K562 (cell line): ENCODE results near the gene PBX2. TPM values are rescaled to one million over a fixed set of nuclear protein-coding genes. Genes with fewer than 3 reads are reported as not detected.
A peak's percentile ranks its signal among the peaks of the same experiment; 100 is the strongest.

Source experiments
- ATAC-seq: fragments of 200-7000 bp; cut with Tn5 transposase; 3 replicates; pipeline ENCODE4 v1.9.1; 2020; ENCODE audit warnings: moderate library complexity
- BruUV-seq: library from RNA; stranded (reverse); fragments of 400-500 nt; replicated peaks from 2 replicates; lab custom pipeline; 2021; lab: Mats Ljungman, UMichigan
- CTCF ChIA-PET: fragments of 300-600 bp; formaldehyde crosslinking; extraction: SDS; loops from one replicate; lab custom pipeline; 2021; ENCODE audit warnings: low intra/inter-chr PET ratio; lab: Yijun Ruan, JAX
- POLR2A ChIA-PET: fragments of 300-600, 350-650 bp; sonication (Branson Sonifier 250); formaldehyde crosslinking; extraction: SDS; loops from one replicate; lab custom pipeline; 2021; ENCODE audit warnings: antibody characterized with exemption, inconsistent platforms; lab: Yijun Ruan, JAX
- DNase-seq, 4 experiments: peaks; one replicate each; pipeline versions ENCODE4 v3.0.0 to v3.0.0-alpha.2; 2011 to 2018; ENCODE audit warnings: low spot score in 3 of 4, mixed read lengths in 3 of 4; ENCODE audit errors: extremely low read depth in 1 of 4
- FAIRE-seq: peaks from 2 replicates; lab custom pipeline; 2011; peaks lifted over from hg19 to GRCh38; lab: Jason Lieb, UNC
- H2AFZ ChIP-seq: 2 replicates; pipeline ENCODE4 v1.6.0; 2011; ENCODE audit warnings: low read depth, low read length, control low read depth, inconsistent platforms
- H3K27ac ChIP-seq: fragments of 200-600 bp; 3 replicates; pipeline ENCODE4 v1.8.0; 2011; ENCODE audit warnings: low read depth, mild to moderate bottlenecking, control low read depth, inconsistent platforms, low read length, moderate library complexity, mixed read lengths; ENCODE audit errors: extremely low read depth
- H3K27me3 ChIP-seq, 2 experiments: fragments of 300-600 bp in 1 of 2; 2 replicates in 1 of 2; 3 replicates in 1 of 2; pipeline versions ENCODE4 v1.6.0 to v1.8.0; 2011; ENCODE audit warnings: inconsistent platforms in 2 of 2, low read length in 2 of 2, mild to moderate bottlenecking in 1 of 2, mixed read lengths in 1 of 2, moderate library complexity in 1 of 2; ENCODE audit not compliant: control insufficient read depth in 2 of 2, insufficient read depth in 2 of 2
- H3K36me3 ChIP-seq: fragments of 300-600 bp; 3 replicates; pipeline ENCODE4 v1.8.0; 2011; ENCODE audit warnings: mild to moderate bottlenecking, low read length, inconsistent platforms; ENCODE audit not compliant: control insufficient read depth, insufficient read depth
- H3K4me1 ChIP-seq, 2 experiments: fragments of 200-600 bp in 1 of 2; replicated peaks in 1 of 2; 2 replicates in 1 of 2; 3 replicates in 1 of 2; pipeline versions ENCODE4 v1.5.1 to v1.8.0; 2011; ENCODE audit warnings: inconsistent platforms in 2 of 2, low read length in 2 of 2, mild to moderate bottlenecking in 1 of 2, mixed read lengths in 1 of 2, moderate library complexity in 1 of 2; ENCODE audit not compliant: control insufficient read depth in 2 of 2, insufficient read depth in 2 of 2
- H3K4me2 ChIP-seq: 2 replicates; pipeline ENCODE4 v1.6.1; 2011; ENCODE audit warnings: low read length, control low read depth, inconsistent platforms, mixed read lengths; ENCODE audit not compliant: insufficient read depth
- H3K4me3 ChIP-seq: fragments of 200-600 bp; sonication (generic), shearing (Covaris generic); 2 replicates; pipeline ENCODE4 v1.5.1; 2016; ENCODE audit warnings: control low read depth, inconsistent platforms
- H3K79me2 ChIP-seq: fragments of 200-600 bp; 3 replicates; pipeline ENCODE4 v1.8.0; 2011; ENCODE audit warnings: low read length, inconsistent platforms; ENCODE audit not compliant: control insufficient read depth, insufficient read depth
- H3K9ac ChIP-seq, 2 experiments: 2 replicates each; pipeline versions ENCODE4 v1.6.0 to v1.6.1; 2011; ENCODE audit warnings: low read depth in 2 of 2, low read length in 2 of 2, control low read depth in 1 of 2, inconsistent platforms in 1 of 2, mild to moderate bottlenecking in 1 of 2, mixed read lengths in 1 of 2; ENCODE audit not compliant: insufficient read depth in 1 of 2
- H3K9me1 ChIP-seq: one replicate; pipeline ENCODE4 v1.6.0; 2011; ENCODE audit warnings: inconsistent platforms, mild to moderate bottlenecking, low read length, moderate library complexity; ENCODE audit not compliant: control insufficient read depth, insufficient read depth
- H3K9me3 ChIP-seq: replicated peaks from 2 replicates; pipeline ENCODE4 v1.5.1; 2011; ENCODE audit warnings: low read depth, low read length, inconsistent platforms; ENCODE audit not compliant: control insufficient read depth, insufficient read depth
- H4K20me1 ChIP-seq: replicated peaks from 2 replicates; pipeline ENCODE4 v1.6.1; 2011; ENCODE audit warnings: low read length, inconsistent platforms, mixed read lengths; ENCODE audit not compliant: control insufficient read depth, insufficient read depth
- HINFP ChIP-seq: fragments of 450-650 bp; conservative IDR thresholded peaks from 2 replicates; pipeline ENCODE4 v1.6.1; 2016; ENCODE audit warnings: missing genetic modification characterization, low read depth, mild to moderate bottlenecking, control low read depth, missing compliant biosample characterization
- NFIC ChIP-seq: fragments of 450-650 bp; IDR thresholded peaks from 2 replicates; pipeline ENCODE4 v1.6.1; 2017; ENCODE audit warnings: mild to moderate bottlenecking, inconsistent platforms
- POLR2G ChIP-seq: fragments of 200-400 bp; formaldehyde crosslinking; IDR thresholded peaks from 2 replicates; pipeline ENCODE4 v1.6.1; 2017; ENCODE audit warnings: low read depth, mild to moderate bottlenecking, antibody characterized with exemption, low read length, moderate library complexity
- RBFOX2 ChIP-seq: fragments of 200-400 bp; formaldehyde crosslinking; IDR thresholded peaks from 2 replicates; pipeline ENCODE4 v1.6.1; 2017; ENCODE audit warnings: low read depth, mild to moderate bottlenecking, low read length, moderate library complexity
- WGBS: fragments of 100-300 bp; shearing (Covaris generic); methylation state at CpG from one replicate; pipeline ENCODE4 v1.1.6; 2016; ENCODE audit warnings: low coverage, mixed read lengths; ENCODE audit not compliant: insufficient coverage; ENCODE audit errors: missing lambda C conversion rate; 5-methylcytosine and 5-hydroxymethylcytosine counted together
- in situ Hi-C: fragments of 300-500 bp; cut with MboI; formaldehyde crosslinking; loops from 4 replicates; pipeline ENCODE4 v1.15.0; 2018; ENCODE audit warnings: inconsistent platforms, mixed read lengths
- intact Hi-C: fragments of 100-400 bp; cut with micrococcal nuclease; formaldehyde crosslinking; loops from 2 replicates; pipeline ENCODE4 v1.14.2; 2022
- polyA plus RNA-seq, 8 experiments: library from polyadenylated mRNA; depleted of rRNA in 4 of 8; stranded (reverse) in 5 of 8; unstranded in 3 of 8; fragments of >200 nt; fragmentation: Nextera tagmentation in 2 of 8; fragmentation: Illumina TruSeq in 1 of 8; extraction: Ambion mirVana in 2 of 8; extraction: Trizol in 1 of 8; gene quantifications; 2 replicates each; pipeline versions ENCODE4 v1.2.1 to v1.2.3, GENCODE V29; 2011 to 2014; ENCODE audit warnings: inconsistent platforms in 1 of 8, missing spikeins in 1 of 8
- total RNA-seq, 7 experiments: library from RNA; depleted of rRNA in 6 of 7; stranded (reverse); fragments of >200 nt in 6 of 7; fragmentation: Illumina TruSeq in 2 of 7; extraction: Trizol in 2 of 7; gene quantifications; 2 replicates each; pipeline versions ENCODE4 v1.2.1 to v1.2.3, GENCODE V29; 2011 to 2021; ENCODE audit warnings: low replicate concordance in 1 of 7

Gene PBX2
- total and polyA plus RNA-seq, 9 of the 15 experiments (the other 6 are each of a cell fraction or from before 2014, with no cell fraction given): 1.9 to 134 (median 62.5) TPM

DNA sequence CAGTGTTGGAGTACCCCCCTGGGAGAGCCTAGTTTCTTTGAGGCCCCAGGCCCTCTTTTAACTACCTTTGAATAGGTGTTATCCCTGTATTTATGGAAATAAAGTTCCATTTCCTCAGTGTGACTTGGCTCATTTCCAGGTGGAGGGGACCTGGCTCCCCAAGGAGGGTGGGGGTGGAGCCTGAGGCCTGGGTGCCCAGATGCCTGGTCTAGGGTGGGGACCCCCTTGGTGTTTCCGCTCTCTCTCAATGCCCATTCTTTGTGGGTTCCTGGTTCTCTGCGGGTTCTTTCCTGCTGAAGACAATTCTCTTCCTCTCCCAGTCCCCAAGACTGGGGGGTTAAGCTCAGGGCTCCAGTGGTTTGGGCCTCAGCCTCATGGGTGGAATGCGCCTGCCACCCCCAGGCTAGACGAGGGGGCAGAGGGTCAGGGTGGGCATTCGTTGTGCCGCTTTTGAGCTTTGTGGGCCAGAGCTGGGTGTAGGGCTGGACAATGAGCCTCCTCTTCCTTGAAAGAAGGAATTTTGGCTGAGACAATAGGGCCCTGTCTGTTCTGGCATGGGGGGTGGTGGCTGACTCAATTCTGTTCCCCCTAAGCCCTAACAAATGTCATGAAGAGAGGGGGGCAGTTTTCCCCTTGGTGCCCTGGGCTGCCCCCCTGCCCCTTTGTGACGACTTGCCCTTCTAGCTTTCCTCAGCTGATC, 26.3 kb downstream of the PBX2 start:
- ATAC-seq (no peak), FAIRE-seq (no peak), DNase-seq (peak in 1 of 4 experiments; percentile 46)
- Histone ChIP-seq H3K27ac (no peak overlapping the region; the same call in 2 of the 3 replicates), H3K9ac (peak overlapping the region in 1 of 2 experiments; percentile 50; a peak in 1 of 4 replicates), H3K36me3 (peaks cover 64% of the 10 kb centered on the region), H3K9me3 (no peaks in the 10 kb centered on the region), H3K79me2 (peaks cover 2% of the 10 kb centered on the region; the same call in 1 of the 3 replicates), H3K9me1 (no peaks in the 10 kb centered on the region), H3K4me2 (no peak overlapping the region), H3K4me3 (no peak overlapping the region), H4K20me1 (no peaks in the 10 kb centered on the region), H3K27me3 (no peaks in the 10 kb centered on the region), H3K4me1 (peaks cover 29 to 34% of the 10 kb centered on the region in 2 experiments), H2AFZ (no peak overlapping the region)
- no TSS peak for BruUV-seq
- TF ChIP-seq HINFP (tag) (no peak), NFIC (peak; percentile 56), POLR2G (peak; percentile 47; the same call in 1 of the 2 replicates), RBFOX2 (peak; percentile 35; the same call in 1 of the 2 replicates)
- intact Hi-C loops: no loop called here
- 90% methylated on average over 7 of the region's 7 CpGs for WGBS
- ChIA-PET CTCF (no interaction called here), POLR2A (interaction anchor here (1.0 to 4.6 kb wide), 6 partner anchors 8 to 34 kb away, joined by 3 to 30 read pairs (median 6); partner anchors contain the start of genes AGPAT1, FKBPL, PRRT1 and RNF5)
- in situ Hi-C loops: no loop called here
